Measurements from ENCODE around the gene SNCG.

Gene SNCG

GRCh38 chr10:86962981-86963310 is 4.5 kb downstream of the SNCG start:
- H3K4me3 ChIP-seq (ENCODE audit: low read length): no peak overlapping the region
- no peak for DNase-seq (ENCODE audit: low read depth)
- TF ChIP-seq CTCF (conservative IDR thresholded peaks at IDR 0.05; ENCODE audit: low read length): no peak

- H3K4me3 ChIP-seq (ENCODE audit: low read length): no peak overlapping the region
- no peak for TF ChIP-seq CTCF (conservative IDR thresholded peaks at IDR 0.05; ENCODE audit: low read length)
- DNase-seq (ENCODE audit: low read depth): no peak
Measured at GRCh38 chr10:86963341-86963919, 5.0 kb downstream of the SNCG start.

GRCh38 chr10:86964061-86964846 is 5.9 kb downstream of the SNCG start:
- no peak for TF ChIP-seq CTCF (conservative IDR thresholded peaks at IDR 0.05; ENCODE audit: low read length)
- no peak overlapping the region for H3K4me3 ChIP-seq (ENCODE audit: low read length)
- DNase-seq (ENCODE audit: low read depth): no peak

GRCh38 chr10:86964847-86965190 is 6.4 kb downstream of the SNCG start:
- H3K4me3 ChIP-seq (ENCODE audit: low read length): no peak overlapping the region
- TF ChIP-seq CTCF (conservative IDR thresholded peaks at IDR 0.05; ENCODE audit: low read length): no peak
- DNase-seq (ENCODE audit: low read depth): no peak

- no peak for DNase-seq (ENCODE audit: low read depth)
- H3K4me3 ChIP-seq (ENCODE audit: low read length): no peak overlapping the region; the same call in 1 of the 2 replicates
- no peak for TF ChIP-seq CTCF (conservative IDR thresholded peaks at IDR 0.05; ENCODE audit: low read length)
Measured at GRCh38 chr10:86965986-86966654, 7.7 kb downstream of the SNCG start.

- peak overlapping the region; percentile 79; the same call in 1 of the 2 replicates for H3K4me3 ChIP-seq (ENCODE audit: low read length)
- no peak for DNase-seq (ENCODE audit: low read depth)
Measured at GRCh38 chr10:86967481-86967941, 9.1 kb downstream of the SNCG start.

More at GRCh38 chr10:86967481-86967941, 9.1 kb downstream of the SNCG start:
- no peak for TF ChIP-seq CTCF (conservative IDR thresholded peaks at IDR 0.05; ENCODE audit: low read length)

All from AG10803 (cell line).